MM.1S (cell line): ENCODE results near the gene CHPF.

Experiments
- DNase-seq: peaks from one replicate; pipeline ENCODE4 v3.0.0-alpha.2; 2015
- H2AFZ ChIP-seq: fragments of 300-600 bp; sonication (generic); 2 replicates; pipeline ENCODE4 v1.6.0; 2016; ENCODE audit warnings: antibody characterized with exemption, low read length
- H3F3A ChIP-seq: fragments of 300-600 bp; sonication (generic); 2 replicates; pipeline ENCODE4 v1.6.1; 2016; ENCODE audit warnings: mild to moderate bottlenecking, antibody characterized with exemption, low read length, moderate library complexity, mixed read lengths; ENCODE audit not compliant: insufficient read depth
- H3K27ac ChIP-seq: fragments of 300-600 bp; sonication (generic); 2 replicates; pipeline ENCODE4 v1.5.1; 2016; ENCODE audit warnings: mild to moderate bottlenecking, low read length
- H3K27me3 ChIP-seq: fragments of 300-600 bp; sonication (generic); replicated peaks from 2 replicates; pipeline ENCODE4 v1.6.0; 2016; ENCODE audit warnings: low read length; ENCODE audit not compliant: insufficient read depth
- H3K36me3 ChIP-seq: fragments of 300-600 bp; sonication (generic); replicated peaks from 2 replicates; pipeline ENCODE4 v1.6.1; 2016; ENCODE audit warnings: mild to moderate bottlenecking, low read length, mixed read lengths; ENCODE audit not compliant: insufficient read depth
- H3K4me1 ChIP-seq: fragments of 300-600 bp; sonication (generic); 2 replicates; pipeline ENCODE4 v1.6.1; 2016; ENCODE audit warnings: low read length, mixed read lengths
- H3K4me2 ChIP-seq: fragments of 300-600 bp; sonication (generic); 2 replicates; pipeline ENCODE4 v1.6.0; 2016; ENCODE audit warnings: low read depth, low read length
- H3K4me3 ChIP-seq: fragments of 300-600 bp; sonication (generic); 2 replicates; pipeline ENCODE4 v1.5.1; 2016; ENCODE audit warnings: low read length, mixed read lengths
- H3K79me2 ChIP-seq: fragments of 300-600 bp; sonication (generic); 2 replicates; pipeline ENCODE4 v1.6.1; 2016; ENCODE audit warnings: mixed run types, low read length, mixed read lengths
- H3K9ac ChIP-seq: fragments of 300-600 bp; sonication (generic); 2 replicates; pipeline ENCODE4 v1.6.1; 2016; ENCODE audit warnings: low read length, mixed read lengths
- H3K9me2 ChIP-seq: fragments of 300-600 bp; sonication (generic); replicated peaks from 2 replicates; pipeline ENCODE4 v1.6.1; 2016; ENCODE audit warnings: mild to moderate bottlenecking, low read length, mixed read lengths; ENCODE audit not compliant: insufficient read depth
- H3K9me3 ChIP-seq: fragments of 300-600 bp; sonication (generic); replicated peaks from 2 replicates; pipeline ENCODE4 v1.6.1; 2016; ENCODE audit warnings: mild to moderate bottlenecking, low read length, mixed read lengths; ENCODE audit not compliant: insufficient read depth
- H4K20me1 ChIP-seq: fragments of 300-600 bp; sonication (generic); 2 replicates; pipeline ENCODE4 v1.6.1; 2016; ENCODE audit warnings: mild to moderate bottlenecking, low read length, moderate library complexity, mixed read lengths; ENCODE audit not compliant: insufficient read depth
- CTCF ChIP-seq: fragments of 300-600 bp; sonication (generic); IDR thresholded peaks from 2 replicates; pipeline ENCODE4 v1.5.1; 2016; ENCODE audit warnings: antibody characterized with exemption, low read length, mixed read lengths
- EZH2 ChIP-seq: fragments of 300-600 bp; sonication (generic); optimal IDR thresholded peaks from 2 replicates; pipeline ENCODE3; 2017; ENCODE audit warnings: low read depth, mild to moderate bottlenecking, antibody characterized with exemption, low read length, mixed read lengths
- EZH2phosphoT487 ChIP-seq: fragments of 300-600 bp; sonication (generic); IDR thresholded peaks from 2 replicates; pipeline ENCODE4 v1.6.1; 2018; ENCODE audit warnings: antibody characterized with exemption, low read length

CHPF gene

DNA sequence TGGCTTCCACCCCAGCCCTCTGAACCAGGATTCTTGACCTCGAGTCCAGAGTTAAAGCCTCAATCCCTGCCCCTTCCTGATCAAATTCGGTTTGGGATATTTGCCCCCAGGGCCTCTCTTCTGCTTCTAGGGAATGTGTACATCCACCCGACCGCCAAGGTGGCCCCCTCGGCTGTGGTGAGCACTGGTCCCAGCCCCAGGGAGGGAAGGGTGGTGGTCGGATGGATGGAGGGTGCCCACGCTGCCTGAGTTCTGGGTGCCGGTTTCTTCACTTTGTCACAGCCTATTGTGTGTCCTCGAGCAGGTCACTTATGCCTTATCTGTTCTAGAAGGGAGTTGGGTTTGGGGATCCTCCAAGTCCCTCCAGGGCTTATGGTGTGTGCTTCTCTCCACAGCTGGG lies 38.0 kb downstream of the CHPF start:
- H3K27ac ChIP-seq, result no peak overlapping the region
- H2AFZ ChIP-seq, result no peak overlapping the region
- no peak overlapping the region for H3K4me2 ChIP-seq
- H3F3A ChIP-seq, result no peaks in the 10 kb centered on the region
- no peaks in the 10 kb centered on the region for H3K36me3 ChIP-seq
- no peak overlapping the region for H3K9ac ChIP-seq
- H3K4me1 ChIP-seq, result no peaks in the 10 kb centered on the region
- H3K9me3 ChIP-seq, result no peaks in the 10 kb centered on the region
- H4K20me1 ChIP-seq, result no peaks in the 10 kb centered on the region
- H3K9me2 ChIP-seq, result no peaks in the 10 kb centered on the region
- no peak overlapping the region for H3K4me3 ChIP-seq
- no peaks in the 10 kb centered on the region for H3K79me2 ChIP-seq
- DNase-seq, result no peak
- TF ChIP-seq CTCF (no peak), EZH2phosphoT487 (no peak), EZH2 (no peak)
- H3K27me3 ChIP-seq, result peaks cover 11% of the 10 kb centered on the region

DNA sequence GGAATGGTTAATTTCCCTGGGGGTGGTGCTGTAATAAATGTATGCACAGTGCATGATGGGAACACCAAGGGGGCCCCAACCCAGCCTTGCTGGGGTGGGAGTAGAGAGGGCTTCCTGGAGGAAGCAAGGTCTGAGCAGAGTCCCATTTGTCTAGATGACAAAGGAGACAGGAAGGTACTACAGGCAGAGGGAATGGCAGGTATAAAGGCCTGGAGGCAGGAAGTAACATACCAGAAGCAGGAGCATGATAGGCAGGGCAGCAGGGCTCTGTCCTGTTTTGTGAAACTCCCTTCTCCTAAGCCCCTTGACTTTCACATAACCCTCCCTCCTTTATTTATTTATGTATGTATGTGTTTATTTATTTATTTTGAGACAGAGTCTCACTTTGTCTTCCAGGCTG lies 41.0 kb downstream of the CHPF start:
- Histone ChIP-seq H3K36me3 (no peaks in the 10 kb centered on the region), H4K20me1 (no peaks in the 10 kb centered on the region), H3K27ac (no peak overlapping the region), H3K4me2 (no peak overlapping the region), H3K27me3 (peaks cover 1% of the 10 kb centered on the region), H3F3A (no peaks in the 10 kb centered on the region), H3K9me3 (no peaks in the 10 kb centered on the region), H3K9me2 (no peaks in the 10 kb centered on the region), H3K9ac (no peak overlapping the region), H3K4me3 (no peak overlapping the region), H2AFZ (no peak overlapping the region), H3K79me2 (peaks cover 13% of the 10 kb centered on the region), H3K4me1 (peaks cover 11% of the 10 kb centered on the region)
- DNase-seq, result no peak
- TF ChIP-seq CTCF (no peak), EZH2phosphoT487 (no peak), EZH2 (no peak)

DNA sequence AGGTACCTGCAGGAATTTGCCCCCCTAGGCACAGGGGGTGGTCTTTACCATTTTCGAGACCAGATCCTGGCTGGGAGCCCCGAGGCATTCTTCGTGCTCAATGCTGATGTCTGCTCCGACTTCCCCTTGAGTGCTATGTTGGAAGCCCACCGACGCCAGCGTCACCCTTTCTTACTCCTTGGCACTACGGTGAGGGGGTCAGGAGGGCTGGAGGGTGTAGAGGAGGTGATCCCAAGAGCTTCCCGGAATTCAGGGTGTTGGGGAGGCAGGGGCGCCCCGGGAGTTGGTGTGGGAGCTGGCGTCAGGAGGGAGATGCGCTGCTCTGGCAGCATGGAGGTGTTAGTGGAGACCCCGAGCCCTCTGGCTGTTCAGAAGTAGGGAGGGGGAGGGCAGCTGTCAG lies 41.8 kb downstream of the CHPF start:
- Histone ChIP-seq H3K79me2 (peaks cover 13% of the 10 kb centered on the region), H3K4me1 (peaks cover 11% of the 10 kb centered on the region), H3F3A (no peaks in the 10 kb centered on the region), H3K9ac (no peak overlapping the region), H3K27ac (no peak overlapping the region), H3K36me3 (no peaks in the 10 kb centered on the region), H3K9me3 (no peaks in the 10 kb centered on the region), H3K27me3 (peaks cover 9% of the 10 kb centered on the region), H4K20me1 (no peaks in the 10 kb centered on the region), H3K9me2 (no peaks in the 10 kb centered on the region), H3K4me2 (no peak overlapping the region), H2AFZ (no peak overlapping the region), H3K4me3 (no peak overlapping the region)
- no peak for DNase-seq
- no peak for TF ChIP-seq EZH2
- TF ChIP-seq EZH2phosphoT487, result no peak
- TF ChIP-seq CTCF, result no peak

DNA sequence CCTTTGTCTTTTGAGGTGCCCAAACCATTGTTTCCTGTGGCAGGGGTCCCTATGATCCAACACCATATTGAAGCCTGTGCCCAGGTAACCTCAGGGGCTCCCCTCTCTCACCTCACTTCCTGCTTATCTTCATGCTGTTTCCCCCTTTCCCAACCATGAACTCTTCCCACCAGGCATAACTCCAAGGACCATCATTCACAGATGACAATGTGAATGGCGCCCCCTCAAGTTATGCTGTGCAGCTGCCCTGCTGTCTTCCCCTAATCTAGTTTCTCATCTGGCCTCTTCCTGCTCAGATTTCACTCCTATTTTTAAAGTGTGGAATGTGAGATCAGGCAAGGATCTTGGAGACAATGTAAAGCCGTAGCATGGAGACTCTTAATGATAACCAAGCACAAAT lies 43.5 kb downstream of the CHPF start:
- Histone ChIP-seq H3F3A (no peaks in the 10 kb centered on the region), H3K4me1 (peaks cover 11% of the 10 kb centered on the region), H2AFZ (no peak overlapping the region), H3K9ac (no peak overlapping the region), H3K4me2 (no peak overlapping the region), H3K9me3 (no peaks in the 10 kb centered on the region), H3K9me2 (no peaks in the 10 kb centered on the region), H3K27me3 (peaks cover 23% of the 10 kb centered on the region), H3K4me3 (no peak overlapping the region), H4K20me1 (no peaks in the 10 kb centered on the region), H3K79me2 (peaks cover 13% of the 10 kb centered on the region), H3K27ac (no peak overlapping the region), H3K36me3 (no peaks in the 10 kb centered on the region)
- peak; percentile 25; the same call in 1 of the 2 replicates for TF ChIP-seq CTCF
- no peak for TF ChIP-seq EZH2
- no peak for DNase-seq
